Measurements from ENCODE around the gene TDRD12. TPM values are rescaled to one million over a fixed set of nuclear protein-coding genes. Genes with fewer than 3 reads are reported as not detected.
"Not testable (repeated sequence)": the region's sequence is repeated elsewhere in the genome, so short reads cannot be mapped to it uniquely, and the experiment has no call there.

Gene TDRD12
- total RNA-seq, 1 experiment from 2014 or later = not detected

- H3K4me2 ChIP-seq (ENCODE audit: low read depth, low read length, poor library complexity, severe bottlenecking); H3K9me3 ChIP-seq (ENCODE audit: low read length); H3K36me3 ChIP-seq (ENCODE audit: insufficient read depth, low read length); DNase-seq; H3K79me2 ChIP-seq (ENCODE audit: low read length); H3K4me1 ChIP-seq (ENCODE audit: low read length); H3K9me2 ChIP-seq (replicated peaks; ENCODE audit: insufficient read depth, low read length); H2AFZ ChIP-seq (ENCODE audit: low read length); H3K27ac ChIP-seq (ENCODE audit: low read length); H3K4me3 ChIP-seq (ENCODE audit: low read length); H4K20me1 ChIP-seq (ENCODE audit: insufficient read depth, low read depth, low read length); H3K9ac ChIP-seq (ENCODE audit: low read length); H3K27me3 ChIP-seq (ENCODE audit: low read length): not testable (repeated sequence)
These were observed 27.1 kb downstream of the TDRD12 start for GRCh38 chr19:32746631-32747196.

- no peaks in the 10 kb centered on the region for H3K9me3 ChIP-seq (ENCODE audit: low read length)
- H3K27me3 ChIP-seq (ENCODE audit: low read length) = no peaks in the 10 kb centered on the region
- peak; percentile 81 for DNase-seq
- H3K36me3 ChIP-seq (ENCODE audit: insufficient read depth, low read length) = no peaks in the 10 kb centered on the region
- no peak overlapping the region for H3K9ac ChIP-seq (ENCODE audit: low read length)
- no peaks in the 10 kb centered on the region for H3K9me2 ChIP-seq (replicated peaks; ENCODE audit: insufficient read depth, low read length)
- no peak overlapping the region for H2AFZ ChIP-seq (ENCODE audit: low read length)
- H3K4me2 ChIP-seq (ENCODE audit: low read depth, low read length, poor library complexity, severe bottlenecking) = no peak overlapping the region
- peaks cover 8% of the 10 kb centered on the region; the same call in 1 of the 2 replicates for H3K4me1 ChIP-seq (ENCODE audit: low read length)
- no peak overlapping the region for H3K27ac ChIP-seq (ENCODE audit: low read length)
- H3K4me3 ChIP-seq (ENCODE audit: low read length) = no peak overlapping the region
- H3K79me2 ChIP-seq (ENCODE audit: low read length) = no peaks in the 10 kb centered on the region
- H4K20me1 ChIP-seq (ENCODE audit: insufficient read depth, low read depth, low read length) = no peaks in the 10 kb centered on the region
These were observed 28.9 kb downstream of the TDRD12 start for GRCh38 chr19:32748497-32748896.

GRCh38 chr19:32748948-32749347 is 29.4 kb downstream of the TDRD12 start:
- Histone ChIP-seq H3K27ac (ENCODE audit: low read length) (no peak overlapping the region), H3K4me3 (ENCODE audit: low read length) (no peak overlapping the region), H3K79me2 (ENCODE audit: low read length) (no peaks in the 10 kb centered on the region), H3K36me3 (ENCODE audit: insufficient read depth, low read length) (no peaks in the 10 kb centered on the region), H4K20me1 (ENCODE audit: insufficient read depth, low read depth, low read length) (no peaks in the 10 kb centered on the region), H3K9me2 (replicated peaks; ENCODE audit: insufficient read depth, low read length) (no peaks in the 10 kb centered on the region), H3K4me1 (ENCODE audit: low read length) (peaks cover 8% of the 10 kb centered on the region; the same call in 1 of the 2 replicates), H2AFZ (ENCODE audit: low read length) (no peak overlapping the region), H3K27me3 (ENCODE audit: low read length) (no peaks in the 10 kb centered on the region), H3K4me2 (ENCODE audit: low read depth, low read length, poor library complexity, severe bottlenecking) (no peak overlapping the region), H3K9ac (ENCODE audit: low read length) (no peak overlapping the region), H3K9me3 (ENCODE audit: low read length) (no peaks in the 10 kb centered on the region)
- DNase-seq = no peak

GRCh38 chr19:32749361-32749760 is 29.8 kb downstream of the TDRD12 start:
- H3K9me3 ChIP-seq (ENCODE audit: low read length) = no peaks in the 10 kb centered on the region
- H2AFZ ChIP-seq (ENCODE audit: low read length) = no peak overlapping the region
- peaks cover 8% of the 10 kb centered on the region; the same call in 1 of the 2 replicates for H3K4me1 ChIP-seq (ENCODE audit: low read length)
- no peak overlapping the region for H3K4me2 ChIP-seq (ENCODE audit: low read depth, low read length, poor library complexity, severe bottlenecking)
- H3K79me2 ChIP-seq (ENCODE audit: low read length) = no peaks in the 10 kb centered on the region
- H3K9ac ChIP-seq (ENCODE audit: low read length) = no peak overlapping the region
- H3K36me3 ChIP-seq (ENCODE audit: insufficient read depth, low read length) = no peaks in the 10 kb centered on the region
- H3K4me3 ChIP-seq (ENCODE audit: low read length) = no peak overlapping the region
- DNase-seq = no peak
- no peaks in the 10 kb centered on the region for H4K20me1 ChIP-seq (ENCODE audit: insufficient read depth, low read depth, low read length)
- H3K27me3 ChIP-seq (ENCODE audit: low read length) = no peaks in the 10 kb centered on the region
- no peak overlapping the region for H3K27ac ChIP-seq (ENCODE audit: low read length)
- no peaks in the 10 kb centered on the region for H3K9me2 ChIP-seq (replicated peaks; ENCODE audit: insufficient read depth, low read length)

GRCh38 chr19:32750441-32751055 is 31.0 kb downstream of the TDRD12 start:
- Histone ChIP-seq H2AFZ (ENCODE audit: low read length) (no peak overlapping the region), H3K4me1 (ENCODE audit: low read length) (peaks cover 8% of the 10 kb centered on the region; the same call in 1 of the 2 replicates), H3K4me2 (ENCODE audit: low read depth, low read length, poor library complexity, severe bottlenecking) (no peak overlapping the region), H3K36me3 (ENCODE audit: insufficient read depth, low read length) (no peaks in the 10 kb centered on the region), H3K27me3 (ENCODE audit: low read length) (no peaks in the 10 kb centered on the region), H3K9ac (ENCODE audit: low read length) (no peak overlapping the region), H3K27ac (ENCODE audit: low read length) (no peak overlapping the region), H3K4me3 (ENCODE audit: low read length) (no peak overlapping the region), H4K20me1 (ENCODE audit: insufficient read depth, low read depth, low read length) (no peaks in the 10 kb centered on the region), H3K79me2 (ENCODE audit: low read length) (no peaks in the 10 kb centered on the region), H3K9me2 (replicated peaks; ENCODE audit: insufficient read depth, low read length) (no peaks in the 10 kb centered on the region), H3K9me3 (ENCODE audit: low read length) (no peaks in the 10 kb centered on the region)
- peak; percentile 44 for DNase-seq

- no peaks in the 10 kb centered on the region for H3K9me3 ChIP-seq (ENCODE audit: low read length)
- H4K20me1 ChIP-seq (ENCODE audit: insufficient read depth, low read depth, low read length) = no peaks in the 10 kb centered on the region
- no peak overlapping the region for H3K9ac ChIP-seq (ENCODE audit: low read length)
- H3K4me2 ChIP-seq (ENCODE audit: low read depth, low read length, poor library complexity, severe bottlenecking) = no peak overlapping the region
- no peaks in the 10 kb centered on the region for H3K9me2 ChIP-seq (replicated peaks; ENCODE audit: insufficient read depth, low read length)
- H3K27me3 ChIP-seq (ENCODE audit: low read length) = no peaks in the 10 kb centered on the region
- H3K27ac ChIP-seq (ENCODE audit: low read length) = no peak overlapping the region
- H3K4me1 ChIP-seq (ENCODE audit: low read length) = peaks cover 8% of the 10 kb centered on the region; the same call in 1 of the 2 replicates
- H3K4me3 ChIP-seq (ENCODE audit: low read length) = no peak overlapping the region
- H3K36me3 ChIP-seq (ENCODE audit: insufficient read depth, low read length) = no peaks in the 10 kb centered on the region
- no peaks in the 10 kb centered on the region for H3K79me2 ChIP-seq (ENCODE audit: low read length)
- no peak overlapping the region for H2AFZ ChIP-seq (ENCODE audit: low read length)
- DNase-seq = no peak
These were observed 31.5 kb downstream of the TDRD12 start for GRCh38 chr19:32751066-32751465.

GRCh38 chr19:32757189-32757588 is 37.6 kb downstream of the TDRD12 start:
- Histone ChIP-seq H3K27ac (ENCODE audit: low read length) (no peak overlapping the region), H3K4me3 (ENCODE audit: low read length) (no peak overlapping the region), H3K36me3 (ENCODE audit: insufficient read depth, low read length) (no peaks in the 10 kb centered on the region), H3K4me1 (ENCODE audit: low read length) (no peaks in the 10 kb centered on the region), H2AFZ (ENCODE audit: low read length) (no peak overlapping the region), H3K27me3 (ENCODE audit: low read length) (no peaks in the 10 kb centered on the region), H3K9me2 (replicated peaks; ENCODE audit: insufficient read depth, low read length) (no peaks in the 10 kb centered on the region), H3K4me2 (ENCODE audit: low read depth, low read length, poor library complexity, severe bottlenecking) (no peak overlapping the region), H4K20me1 (ENCODE audit: insufficient read depth, low read depth, low read length) (no peaks in the 10 kb centered on the region), H3K79me2 (ENCODE audit: low read length) (no peaks in the 10 kb centered on the region), H3K9ac (ENCODE audit: low read length) (no peak overlapping the region), H3K9me3 (ENCODE audit: low read length) (no peaks in the 10 kb centered on the region)
- no peak for DNase-seq

- H3K4me2 ChIP-seq (ENCODE audit: low read depth, low read length, poor library complexity, severe bottlenecking); H3K9ac ChIP-seq (ENCODE audit: low read length); H3K4me3 ChIP-seq (ENCODE audit: low read length); H3K27me3 ChIP-seq (ENCODE audit: low read length); H3K27ac ChIP-seq (ENCODE audit: low read length); H3K36me3 ChIP-seq (ENCODE audit: insufficient read depth, low read length); H3K9me2 ChIP-seq (replicated peaks; ENCODE audit: insufficient read depth, low read length); DNase-seq; H3K9me3 ChIP-seq (ENCODE audit: low read length); H4K20me1 ChIP-seq (ENCODE audit: insufficient read depth, low read depth, low read length); H3K79me2 ChIP-seq (ENCODE audit: low read length); H2AFZ ChIP-seq (ENCODE audit: low read length); H3K4me1 ChIP-seq (ENCODE audit: low read length): not testable (repeated sequence)
These were observed 45.8 kb downstream of the TDRD12 start for GRCh38 chr19:32765365-32765764.

Data from Karpas-422 (cell line).